Coronary artery (tissue), 2 donors: ENCODE measurements around the gene ROM1.

Experiments
- DNase-seq: peaks from one replicate; pipeline ENCODE4 v3.0.0-alpha.2; 2017; ENCODE audit warnings: low spot score
- H3K27ac ChIP-seq, 2 donors: fragments of 200-600 bp; sonication (generic); one replicate each; pipeline ENCODE4 v1.5.1; 2016 to 2019
- H3K4me3 ChIP-seq: fragments of 200-600 bp; sonication (generic); 2 replicates; pipeline ENCODE4 v1.5.1; 2016; ENCODE audit warnings: mild to moderate bottlenecking, moderate library complexity
- TF ChIP-seq, protein P1 (sequence below): fragments of 200-600 bp; sonication (generic); IDR thresholded peaks from one replicate; pipeline ENCODE4 v1.5.1; 2019; ENCODE audit warnings: antibody characterized with exemption

ROM1 gene

DNA sequence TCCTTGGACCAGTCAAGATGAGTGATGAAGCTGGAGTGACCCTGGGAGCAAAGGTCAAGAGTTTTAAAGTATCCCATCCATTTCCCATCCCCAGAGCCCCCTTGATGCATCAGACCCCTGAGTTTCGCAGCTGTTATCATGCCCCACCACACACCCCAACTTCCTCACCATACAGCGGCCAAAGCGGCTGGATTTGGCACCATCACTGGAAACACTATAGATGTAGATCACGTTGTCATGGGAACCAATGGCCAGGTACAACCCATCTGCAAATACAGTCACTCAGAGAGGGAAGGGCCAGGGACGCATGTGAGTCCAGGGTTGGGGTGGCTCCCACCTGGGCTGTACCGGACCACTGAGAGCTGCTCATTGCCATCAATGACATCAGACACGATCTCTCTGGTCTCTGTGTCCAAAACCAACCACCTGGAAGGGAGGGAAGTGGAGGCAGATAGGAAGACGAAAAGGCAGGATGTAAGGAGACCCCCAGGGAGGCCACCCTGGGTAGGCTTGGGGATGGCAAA is 9.2 kb upstream of the ROM1 start:
- no peak for DNase-seq
- peak overlapping the region in 1 of 2 donors; percentile 97 for H3K27ac ChIP-seq
- TF ChIP-seq, protein P1, sequence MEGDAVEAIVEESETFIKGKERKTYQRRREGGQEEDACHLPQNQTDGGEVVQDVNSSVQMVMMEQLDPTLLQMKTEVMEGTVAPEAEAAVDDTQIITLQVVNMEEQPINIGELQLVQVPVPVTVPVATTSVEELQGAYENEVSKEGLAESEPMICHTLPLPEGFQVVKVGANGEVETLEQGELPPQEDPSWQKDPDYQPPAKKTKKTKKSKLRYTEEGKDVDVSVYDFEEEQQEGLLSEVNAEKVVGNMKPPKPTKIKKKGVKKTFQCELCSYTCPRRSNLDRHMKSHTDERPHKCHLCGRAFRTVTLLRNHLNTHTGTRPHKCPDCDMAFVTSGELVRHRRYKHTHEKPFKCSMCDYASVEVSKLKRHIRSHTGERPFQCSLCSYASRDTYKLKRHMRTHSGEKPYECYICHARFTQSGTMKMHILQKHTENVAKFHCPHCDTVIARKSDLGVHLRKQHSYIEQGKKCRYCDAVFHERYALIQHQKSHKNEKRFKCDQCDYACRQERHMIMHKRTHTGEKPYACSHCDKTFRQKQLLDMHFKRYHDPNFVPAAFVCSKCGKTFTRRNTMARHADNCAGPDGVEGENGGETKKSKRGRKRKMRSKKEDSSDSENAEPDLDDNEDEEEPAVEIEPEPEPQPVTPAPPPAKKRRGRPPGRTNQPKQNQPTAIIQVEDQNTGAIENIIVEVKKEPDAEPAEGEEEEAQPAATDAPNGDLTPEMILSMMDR = no peak
- no peak overlapping the region for H3K4me3 ChIP-seq

DNA sequence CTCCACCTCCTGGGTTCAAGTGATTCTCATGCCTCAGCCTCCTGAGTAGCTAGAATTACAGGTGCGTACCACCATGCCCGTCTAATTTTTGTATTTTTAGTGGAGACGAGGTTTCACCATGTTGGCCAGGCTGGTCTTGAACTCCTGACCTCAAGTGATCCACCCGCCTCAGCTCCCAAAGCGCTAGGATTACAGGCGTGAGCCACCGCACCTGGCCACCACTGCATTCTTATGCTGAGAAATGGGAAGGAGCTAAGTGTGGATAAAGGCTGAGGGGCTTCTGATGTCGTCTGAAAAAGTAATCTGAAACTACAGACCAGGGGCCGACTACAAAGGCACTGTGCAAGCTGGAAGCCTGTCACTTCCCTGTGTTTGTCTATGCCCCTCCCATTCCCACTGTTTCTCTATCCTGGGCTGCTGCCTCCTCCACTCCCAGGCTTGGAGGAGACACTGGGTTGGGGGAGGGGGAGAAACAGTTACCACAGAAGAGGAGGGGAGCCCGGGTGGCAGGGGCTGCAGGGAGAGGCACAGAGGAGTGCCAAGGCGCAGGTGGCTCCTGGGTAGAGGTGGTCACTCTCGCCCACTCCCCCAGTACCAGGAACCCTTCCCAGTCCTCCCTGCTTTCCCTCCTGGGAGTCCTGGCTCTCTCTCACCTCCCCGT is 8.5 kb upstream of the ROM1 start:
- Histone ChIP-seq H3K4me3 (no peak overlapping the region), H3K27ac (peak overlapping the region in 1 of 2 donors; percentile 28)
- no peak for DNase-seq
- TF ChIP-seq, protein P1 = no peak

DNA sequence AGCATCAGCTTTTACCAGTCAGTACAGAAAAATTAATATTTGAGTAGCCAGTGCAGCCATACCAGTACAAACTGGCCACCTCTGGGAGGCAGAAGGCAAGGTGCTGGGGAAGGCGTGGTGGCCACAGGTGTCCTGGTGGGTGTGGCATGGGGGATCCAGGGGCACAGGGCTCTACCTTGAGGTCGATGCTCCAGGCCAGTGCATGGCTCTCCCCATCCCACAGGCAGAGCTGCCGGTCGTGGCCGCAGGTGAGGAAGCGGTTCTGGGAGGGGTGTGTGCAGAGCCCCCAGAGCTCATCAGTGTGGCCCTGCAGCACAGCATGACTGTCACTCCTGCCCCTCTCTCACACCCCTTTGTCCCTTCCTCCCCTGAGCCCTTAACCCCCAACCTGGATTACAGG is 7.6 kb upstream of the ROM1 start:
- DNase-seq = no peak
- TF ChIP-seq, protein P1 = no peak

DNA sequence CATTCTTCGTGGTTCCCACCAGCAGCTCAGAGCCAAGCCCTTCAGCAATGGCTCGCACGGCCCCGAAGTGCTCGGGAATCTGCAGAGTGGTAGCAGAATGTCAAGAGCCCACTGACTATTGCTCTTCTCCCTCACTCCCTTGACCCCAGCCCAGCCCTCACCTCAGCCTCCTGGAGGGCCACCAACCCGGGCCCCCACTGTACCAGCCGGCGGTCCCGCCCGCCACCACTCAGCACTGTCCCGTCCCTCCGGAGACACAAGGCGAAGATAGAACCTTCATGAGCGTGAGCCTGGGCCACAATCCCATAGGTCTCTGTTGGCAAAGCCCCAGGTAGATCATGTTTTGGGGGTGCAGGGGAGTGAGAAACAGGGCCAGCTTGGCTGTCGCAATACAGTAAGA is 7.2 kb upstream of the ROM1 start:
- no peak overlapping the region for H3K27ac ChIP-seq
- DNase-seq = no peak

More for the DNA sequence above, 7.6 kb upstream of the ROM1 start:
- Histone ChIP-seq H3K4me3 (no peak overlapping the region), H3K27ac (no peak overlapping the region)

DNA sequence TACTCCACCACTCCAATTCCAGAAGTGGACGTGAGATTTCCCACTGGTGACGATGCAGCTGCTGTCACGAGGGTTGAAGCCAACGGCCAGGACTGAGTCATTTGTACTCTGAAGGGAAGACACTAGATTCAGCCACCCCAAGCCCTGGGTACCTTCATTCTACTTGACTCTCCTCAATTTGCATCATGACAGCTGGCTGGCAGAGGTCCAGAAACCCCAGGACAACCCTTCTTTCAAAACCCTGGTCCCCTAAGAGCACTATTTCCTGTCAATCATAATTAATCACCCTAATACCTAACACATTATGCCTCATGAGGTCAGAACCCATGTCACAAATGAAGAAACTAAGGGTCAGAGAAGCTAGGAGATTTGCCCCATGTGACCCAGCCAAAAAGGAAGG is 5.3 kb upstream of the ROM1 start:
- H3K27ac ChIP-seq = no peak overlapping the region
- H3K4me3 ChIP-seq = no peak overlapping the region
- DNase-seq = no peak
- TF ChIP-seq, protein P1 = no peak

More for the DNA sequence above, 7.2 kb upstream of the ROM1 start:
- TF ChIP-seq, protein P1 = no peak
- H3K4me3 ChIP-seq = no peak overlapping the region

DNA sequence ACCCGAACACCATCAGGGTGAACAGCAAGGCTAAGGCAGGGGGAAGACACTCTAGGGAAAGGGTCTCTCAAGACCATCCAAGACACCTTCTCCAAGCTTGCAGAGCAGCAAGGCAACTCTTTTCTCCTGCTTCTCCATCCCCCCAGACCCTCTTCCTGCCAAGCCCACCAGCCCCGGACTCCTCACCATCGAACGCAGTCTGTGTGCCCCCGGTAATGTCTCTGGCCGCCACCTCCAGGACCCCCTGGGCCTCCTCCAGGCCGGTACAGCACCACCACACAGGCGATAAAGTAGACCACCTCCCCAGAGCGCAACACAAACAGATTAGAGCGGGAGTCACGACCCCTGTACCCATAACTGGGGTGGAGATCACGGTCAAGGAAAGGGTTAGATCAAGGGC is 4.3 kb upstream of the ROM1 start:
- no peak overlapping the region for H3K4me3 ChIP-seq
- no peak for DNase-seq
- TF ChIP-seq, protein P1 = no peak
- no peak overlapping the region for H3K27ac ChIP-seq

DNA sequence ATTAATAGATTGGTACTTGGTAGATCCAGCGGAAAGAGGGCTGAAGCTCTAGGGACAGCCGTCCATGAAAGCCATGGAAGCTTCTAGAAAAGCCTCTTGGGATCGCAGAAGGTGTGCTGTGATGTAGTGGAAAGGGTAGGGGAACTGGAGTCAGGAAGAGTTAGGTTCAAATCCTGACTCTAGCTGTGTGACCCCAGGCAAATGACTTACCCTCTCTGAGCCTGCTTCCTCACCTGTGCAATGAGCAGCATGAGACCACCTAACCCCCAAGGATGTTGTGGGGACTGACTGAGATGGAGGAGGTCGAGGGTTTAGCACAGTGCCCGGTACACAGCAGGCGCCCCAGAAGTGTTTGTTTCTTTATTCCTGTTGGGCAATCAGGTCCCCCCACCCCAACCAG is 2.7 kb upstream of the ROM1 start:
- TF ChIP-seq, protein P1 = no peak
- peak overlapping the region in 1 of 2 donors; percentile 98 for H3K27ac ChIP-seq
- no peak for DNase-seq
- H3K4me3 ChIP-seq = peak overlapping the region; percentile 97
